ENCODE results near the gene UFSP2. TPM values are rescaled to one million over a fixed set of nuclear protein-coding genes. Genes with fewer than 3 reads are reported as not detected.

UFSP2 gene, protein sequence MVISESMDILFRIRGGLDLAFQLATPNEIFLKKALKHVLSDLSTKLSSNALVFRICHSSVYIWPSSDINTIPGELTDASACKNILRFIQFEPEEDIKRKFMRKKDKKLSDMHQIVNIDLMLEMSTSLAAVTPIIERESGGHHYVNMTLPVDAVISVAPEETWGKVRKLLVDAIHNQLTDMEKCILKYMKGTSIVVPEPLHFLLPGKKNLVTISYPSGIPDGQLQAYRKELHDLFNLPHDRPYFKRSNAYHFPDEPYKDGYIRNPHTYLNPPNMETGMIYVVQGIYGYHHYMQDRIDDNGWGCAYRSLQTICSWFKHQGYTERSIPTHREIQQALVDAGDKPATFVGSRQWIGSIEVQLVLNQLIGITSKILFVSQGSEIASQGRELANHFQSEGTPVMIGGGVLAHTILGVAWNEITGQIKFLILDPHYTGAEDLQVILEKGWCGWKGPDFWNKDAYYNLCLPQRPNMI
- total RNA-seq (10 to 100 TPM; 33.4 to 69.3 (median 51.3) TPM), polyA plus RNA-seq (10 to 100 TPM; 37.0 to 67.9 TPM)
- long read RNA-seq, donor 1, transcript UFSP2-201 (12 exons, 1,630 nt) = major isoform, 222 of 263 reads
- long read RNA-seq, donor 1, transcript UFSP2-207 (12 exons, 1,672 nt) = minor isoform, 12 of 263 reads
- long read RNA-seq, donor 1, partial matches to known transcripts = 10 of 263 reads
- long read RNA-seq, donor 1, other reads (novel, unspliced or antisense) = 18 of 263 reads
- long read RNA-seq, donor 2, transcript UFSP2-201 (12 exons, 1,630 nt) = major isoform, 40 of 82 reads
- long read RNA-seq, donor 2, partial matches to known transcripts = 40 of 82 reads
- long read RNA-seq, donor 2, other reads (novel, unspliced or antisense) = 0 of 82 reads
- long read RNA-seq, donor 3, transcript UFSP2-201 (12 exons, 1,630 nt) = major isoform, 67 of 83 reads
- long read RNA-seq, donor 3, partial matches to known transcripts = 6 of 83 reads
- long read RNA-seq, donor 3, other reads (novel, unspliced or antisense) = 7 of 83 reads

DNA sequence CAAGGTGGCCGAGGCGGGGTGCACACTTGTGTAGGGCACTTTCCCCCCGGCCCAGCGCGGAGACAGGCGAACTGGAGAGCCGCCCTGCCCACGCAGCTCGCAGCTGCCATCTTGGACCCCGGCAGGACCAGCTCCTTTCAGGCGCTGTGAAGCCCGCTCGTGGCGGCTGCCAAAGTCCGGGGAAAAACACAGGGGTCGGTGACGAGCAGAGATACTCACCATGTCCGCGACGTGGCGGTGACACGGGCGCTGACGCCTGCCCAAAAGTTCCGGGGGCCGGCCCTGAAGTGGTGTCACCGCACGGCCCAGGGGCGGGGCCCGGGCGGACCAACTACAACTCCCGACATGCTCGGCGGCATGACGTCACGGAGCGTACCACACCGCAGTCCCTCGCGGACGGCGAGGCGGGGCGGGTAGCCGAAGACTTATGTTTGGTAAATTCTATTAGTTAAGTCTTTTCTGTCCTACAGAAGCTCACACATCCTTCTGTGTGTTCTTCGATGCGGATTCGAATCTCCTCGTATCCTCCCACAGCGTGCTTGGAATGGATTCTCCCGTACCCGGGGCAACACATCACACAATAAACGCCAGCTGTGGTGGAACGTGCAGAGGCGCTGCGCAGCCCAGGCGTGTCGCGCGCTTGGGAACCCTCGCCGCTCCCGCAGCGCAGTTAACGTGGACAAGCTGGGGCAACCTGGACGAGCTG is at the start of gene UFSP2:
TSS of gene UFSP2 (minus strand) at position 318 of the 706 bp plus-strand sequence. CDS start at position 222, 96 bp downstream.
- peak; percentile 85 to 93 (median 91) for DNase-seq
- Histone ChIP-seq H3K36me3 (no peaks in the 10 kb centered on the region), H3K27me3 (no peaks in the 10 kb centered on the region), H3K4me3 (peak within 1 kb of the TSS; percentile 71), H3K27ac (peak within 1 kb of the TSS; percentile 61 to 91), H3K4me1 (ENCODE audit: insufficient read depth) (peaks cover 8% of the 10 kb centered on the region), H3K9me3 (no peaks in the 10 kb centered on the region)
- 0% methylated on average over 60 to 66 of the region's 66 CpGs for WGBS, 3 donors
- TF ChIP-seq, protein P1, sequence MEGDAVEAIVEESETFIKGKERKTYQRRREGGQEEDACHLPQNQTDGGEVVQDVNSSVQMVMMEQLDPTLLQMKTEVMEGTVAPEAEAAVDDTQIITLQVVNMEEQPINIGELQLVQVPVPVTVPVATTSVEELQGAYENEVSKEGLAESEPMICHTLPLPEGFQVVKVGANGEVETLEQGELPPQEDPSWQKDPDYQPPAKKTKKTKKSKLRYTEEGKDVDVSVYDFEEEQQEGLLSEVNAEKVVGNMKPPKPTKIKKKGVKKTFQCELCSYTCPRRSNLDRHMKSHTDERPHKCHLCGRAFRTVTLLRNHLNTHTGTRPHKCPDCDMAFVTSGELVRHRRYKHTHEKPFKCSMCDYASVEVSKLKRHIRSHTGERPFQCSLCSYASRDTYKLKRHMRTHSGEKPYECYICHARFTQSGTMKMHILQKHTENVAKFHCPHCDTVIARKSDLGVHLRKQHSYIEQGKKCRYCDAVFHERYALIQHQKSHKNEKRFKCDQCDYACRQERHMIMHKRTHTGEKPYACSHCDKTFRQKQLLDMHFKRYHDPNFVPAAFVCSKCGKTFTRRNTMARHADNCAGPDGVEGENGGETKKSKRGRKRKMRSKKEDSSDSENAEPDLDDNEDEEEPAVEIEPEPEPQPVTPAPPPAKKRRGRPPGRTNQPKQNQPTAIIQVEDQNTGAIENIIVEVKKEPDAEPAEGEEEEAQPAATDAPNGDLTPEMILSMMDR (IDR thresholded peaks at IDR 0.05) = peak in 1 of 3 donors; percentile 36
- TF ChIP-seq POLR2A (IDR thresholded peaks at IDR 0.05) (peak; percentile 89), EP300 (IDR thresholded peaks at IDR 0.05) (peak; percentile 10)
- intact Hi-C loops (cut with DNase I) = no loop called here

DNA sequence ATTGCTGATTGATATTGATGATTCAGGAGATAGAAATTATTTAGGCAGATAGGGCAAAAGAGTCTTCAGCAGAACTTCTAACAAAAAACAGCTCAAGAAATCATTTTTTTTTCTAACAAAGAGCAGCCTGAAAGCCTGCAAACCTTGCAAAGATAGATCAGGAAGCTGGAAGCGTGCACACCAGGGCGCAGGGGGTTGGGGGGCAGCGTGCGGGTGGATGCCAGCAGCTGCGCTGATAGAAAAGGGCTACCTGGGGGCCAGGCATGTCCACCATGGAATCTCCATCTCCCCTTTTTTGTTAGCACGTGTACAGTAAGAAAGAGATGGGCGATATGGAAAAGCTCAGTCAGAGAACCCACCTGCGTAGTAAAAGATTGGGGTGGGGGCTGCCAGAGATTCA is 47.5 kb upstream of the UFSP2 start:
- WGBS, 3 donors = 96 to 98% (median 97%) methylated on average over 8 of the region's 8 CpGs

DNA sequence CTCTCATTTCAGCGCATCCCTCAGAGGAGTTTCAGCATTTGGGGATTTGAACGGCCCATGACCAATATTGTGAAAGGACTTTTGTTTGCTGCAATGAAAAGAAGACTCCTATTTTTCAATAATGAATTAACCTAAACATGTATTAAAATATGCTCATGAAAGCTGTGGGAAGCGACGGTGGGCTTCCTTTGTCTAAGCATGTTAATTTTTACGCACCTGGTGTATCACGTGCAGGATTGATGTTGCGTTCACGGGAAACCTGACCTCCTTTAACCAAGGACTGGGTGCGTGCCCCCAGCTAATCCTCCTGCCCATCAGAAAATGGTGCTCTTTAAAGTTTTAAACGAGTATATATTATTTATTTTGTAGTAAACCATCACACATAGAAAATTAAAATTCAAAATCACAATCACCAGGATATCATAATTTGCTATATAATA is 46.4 kb upstream of the UFSP2 start:
- no peaks in the 10 kb centered on the region for H3K9me3 ChIP-seq
- no peaks in the 10 kb centered on the region for H3K36me3 ChIP-seq
- H3K27ac ChIP-seq = no peak overlapping the region
- H3K4me1 ChIP-seq (ENCODE audit: insufficient read depth) = peaks cover 1% of the 10 kb centered on the region
- intact Hi-C loops (cut with DNase I) = loop anchor here in 2 of 4 donors (5.0 to 10.0 kb wide), 3 partner anchors 63 to 125 kb away; partner anchors contain the start of gene PDLIM3 (in 1 of the 2)
- DNase-seq = no peak
- H3K4me3 ChIP-seq = peak overlapping the region; percentile 75
- H3K27me3 ChIP-seq = no peaks in the 10 kb centered on the region
- 16 to 32% (median 25%) methylated on average over 10 of the region's 10 CpGs for WGBS, 3 donors
- TF ChIP-seq POLR2A (IDR thresholded peaks at IDR 0.05) (no peak), EP300 (IDR thresholded peaks at IDR 0.05) (no peak)
- TF ChIP-seq, protein P1 (IDR thresholded peaks at IDR 0.05) = no peak

More for the DNA sequence above, 47.5 kb upstream of the UFSP2 start:
- Histone ChIP-seq H3K36me3 (no peaks in the 10 kb centered on the region), H3K9me3 (no peaks in the 10 kb centered on the region), H3K27me3 (no peaks in the 10 kb centered on the region), H3K27ac (no peak overlapping the region), H3K4me1 (ENCODE audit: insufficient read depth) (peaks cover 1% of the 10 kb centered on the region), H3K4me3 (no peak overlapping the region)
- TF ChIP-seq EP300 (IDR thresholded peaks at IDR 0.05) = no peak
- TF ChIP-seq, protein P1 (IDR thresholded peaks at IDR 0.05) = no peak
- TF ChIP-seq POLR2A (IDR thresholded peaks at IDR 0.05) = no peak
- intact Hi-C loops (cut with DNase I) = loop anchor here in 2 of 4 donors (5.0 to 10.0 kb wide), 3 partner anchors 62 to 124 kb away; partner anchors contain the start of gene PDLIM3 (in 1 of the 2)
- DNase-seq = no peak
